Measurements from ENCODE around the gene SH3RF1.

SH3RF1 gene

GRCh38 chr4:169071747-169072146 is 199.0 kb downstream of the SH3RF1 start:
- DNase-seq (ENCODE audit: low read depth), result no peak
- no peak overlapping the region for H3K4me3 ChIP-seq (ENCODE audit: low read depth, low read length)
- TF ChIP-seq CTCF (IDR thresholded peaks at IDR 0.05; ENCODE audit: insufficient read depth, low read depth, low read length, missing control alignments), result no peak

- H3K4me3 ChIP-seq (ENCODE audit: low read depth, low read length), result no peak overlapping the region
- no peak for DNase-seq (ENCODE audit: low read depth)
Observed at GRCh38 chr4:169070895-169071218, 199.9 kb downstream of the SH3RF1 start.

GRCh38 chr4:169070071-169070894 is 200.5 kb downstream of the SH3RF1 start:
- H3K4me3 ChIP-seq (ENCODE audit: low read depth, low read length), result no peak overlapping the region

More at GRCh38 chr4:169070895-169071218, 199.9 kb downstream of the SH3RF1 start:
- TF ChIP-seq CTCF (IDR thresholded peaks at IDR 0.05; ENCODE audit: insufficient read depth, low read depth, low read length, missing control alignments), result no peak

GRCh38 chr4:169068423-169068822 is 202.3 kb downstream of the SH3RF1 start:
- TF ChIP-seq CTCF (IDR thresholded peaks at IDR 0.05; ENCODE audit: insufficient read depth, low read depth, low read length, missing control alignments), result no peak
- no peak overlapping the region for H3K4me3 ChIP-seq (ENCODE audit: low read depth, low read length)
- DNase-seq (ENCODE audit: low read depth), result no peak

More at GRCh38 chr4:169070071-169070894, 200.5 kb downstream of the SH3RF1 start:
- no peak for TF ChIP-seq CTCF (IDR thresholded peaks at IDR 0.05; ENCODE audit: insufficient read depth, low read depth, low read length, missing control alignments)
- no peak for DNase-seq (ENCODE audit: low read depth)

DNA sequence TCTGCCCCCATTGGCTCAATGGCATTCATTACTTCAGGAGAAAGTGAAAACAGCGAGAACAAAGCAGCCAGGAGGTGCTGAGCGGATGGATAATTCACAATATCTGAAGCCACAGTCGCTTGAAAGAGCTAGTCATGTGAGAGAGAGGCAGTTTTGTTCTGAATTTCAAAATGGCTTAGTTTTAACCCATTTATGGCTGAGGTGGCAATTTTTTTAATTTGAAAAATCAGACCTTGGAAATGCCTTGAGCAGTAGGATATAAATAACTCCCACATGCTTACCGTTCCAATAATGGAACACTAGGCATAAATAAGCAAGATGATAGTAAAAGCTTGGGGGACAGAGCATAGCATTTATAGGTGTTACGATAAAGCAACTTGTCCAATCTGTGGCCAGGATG is 203.8 kb downstream of the SH3RF1 start:
- TF ChIP-seq CTCF (IDR thresholded peaks at IDR 0.05; ENCODE audit: insufficient read depth, low read depth, low read length, missing control alignments), result no peak
- DNase-seq (ENCODE audit: low read depth), result no peak
- H3K4me3 ChIP-seq (ENCODE audit: low read depth, low read length), result no peak overlapping the region

GRCh38 chr4:169064296-169064695 is 206.5 kb downstream of the SH3RF1 start:
- DNase-seq (ENCODE audit: low read depth), result no peak
- no peak for TF ChIP-seq CTCF (IDR thresholded peaks at IDR 0.05; ENCODE audit: insufficient read depth, low read depth, low read length, missing control alignments)
- H3K4me3 ChIP-seq (ENCODE audit: low read depth, low read length), result no peak overlapping the region

DNA sequence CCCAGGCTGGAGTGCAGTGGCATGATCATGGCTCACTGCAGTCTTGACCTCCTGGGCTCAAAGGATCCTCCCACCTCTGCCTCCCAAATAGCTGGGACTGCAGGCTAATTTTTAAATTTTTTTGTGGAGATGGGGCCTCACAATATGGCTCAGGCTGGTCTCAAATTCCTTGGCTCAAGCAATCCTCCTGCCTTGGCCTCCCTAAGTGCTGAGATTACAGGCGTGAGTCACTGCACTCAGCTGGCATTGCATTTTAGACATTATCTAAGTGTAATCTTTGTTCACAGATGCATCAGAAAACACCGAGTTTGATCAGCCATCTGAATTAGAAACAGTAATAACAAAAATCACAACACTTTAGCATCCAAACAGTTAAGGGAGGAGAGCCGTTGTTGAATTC is 207.3 kb downstream of the SH3RF1 start:
- TF ChIP-seq CTCF (IDR thresholded peaks at IDR 0.05; ENCODE audit: insufficient read depth, low read depth, low read length, missing control alignments), result no peak
- H3K4me3 ChIP-seq (ENCODE audit: low read depth, low read length), result no peak overlapping the region
- no peak for DNase-seq (ENCODE audit: low read depth)

All from GM12865 (cell line).